IMR-90 (cell line): ENCODE data around the gene ZNF630.

ENCODE experiments used
- BHLHE40 ChIP-seq: fragments of 150-350 bp; IDR thresholded peaks from 2 replicates; pipeline ENCODE4 v1.6.1; 2016; ENCODE audit warnings: mild to moderate bottlenecking, low read depth, low read length
- CEBPB ChIP-seq: IDR thresholded peaks from 2 replicates; pipeline ENCODE4 v1.6.1; 2012; ENCODE audit warnings: low read depth, low read length, improper control_type of control experiment
- CHD1 ChIP-seq: IDR thresholded peaks from 2 replicates; pipeline ENCODE4 v1.6.1; 2012; ENCODE audit warnings: low read depth, low read length, improper control_type of control experiment
- CTCF ChIP-seq: conservative IDR thresholded peaks from 2 replicates; pipeline ENCODE4 v1.5.1; 2012; ENCODE audit warnings: mild to moderate bottlenecking, low read depth, low read length, improper control_type of control experiment
- ELK1 ChIP-seq: fragments of 150-350 bp; IDR thresholded peaks from 2 replicates; pipeline ENCODE4 v1.6.1; 2016; ENCODE audit warnings: low read depth, mild to moderate bottlenecking, low read length, moderate library complexity, borderline replicate concordance
- FOS ChIP-seq: fragments of 150-350 bp; IDR thresholded peaks from 2 replicates; pipeline ENCODE4 v1.6.1; 2016; ENCODE audit warnings: low read depth, low read length
- MAZ ChIP-seq: IDR thresholded peaks from 2 replicates; pipeline ENCODE4 v1.6.1; 2012; ENCODE audit warnings: low read depth, mild to moderate bottlenecking, low read length, improper control_type of control experiment, moderate library complexity, borderline replicate concordance
- POLR2A ChIP-seq: IDR thresholded peaks from 2 replicates; pipeline ENCODE4 v1.6.1; 2012; ENCODE audit warnings: mild to moderate bottlenecking, low read depth, low read length
- RAD21 ChIP-seq: IDR thresholded peaks from 2 replicates; pipeline ENCODE4 v1.6.1; 2012; ENCODE audit warnings: low read length, improper control_type of control experiment
- RCOR1 ChIP-seq: IDR thresholded peaks from 2 replicates; pipeline ENCODE4 v1.6.1; 2012; ENCODE audit warnings: mild to moderate bottlenecking, low read length, improper control_type of control experiment; ENCODE audit not compliant: insufficient replicate concordance
- SMC3 ChIP-seq: fragments of 150-350 bp; IDR thresholded peaks from 2 replicates; pipeline ENCODE4 v1.6.1; 2016; ENCODE audit warnings: low read depth, mild to moderate bottlenecking, antibody characterized with exemption, low read length, moderate library complexity
- USF2 ChIP-seq: fragments of 150-350 bp; IDR thresholded peaks from 2 replicates; pipeline ENCODE4 v1.6.1; 2017; ENCODE audit warnings: mild to moderate bottlenecking, antibody characterized with exemption, low read length, low read depth

GRCh38 chrX:48046846-48047245, 24.6 kb downstream of the ZNF630 start:
- TF ChIP-seq CTCF (no peak), POLR2A (no peak), SMC3 (no peak), ELK1 (no peak), CHD1 (no peak), CEBPB (no peak), USF2 (no peak), RCOR1 (no peak), MAZ (no peak), BHLHE40 (no peak), FOS (no peak), RAD21 (no peak)
